Inflammatory macrophage treated with lipopolysaccharide for 1 hour (primary cell): ENCODE data around the gene BZW2.
A peak's percentile ranks its signal among the peaks of the same experiment; 100 is the strongest.

Source experiments
- DNase-seq, 2 donors: peaks; one replicate each; pipeline ENCODE4 v3.0.0-alpha.2; 2020 to 2022

Gene BZW2

GRCh38 chr7:16645593-16646471 is at the start of gene BZW2, which contains the start of gene ANKMY2:
BZW2 (plus strand) TSS chr7:16646181; CDS start chr7:16665444, 19,263 bp downstream.
ANKMY2 (minus strand) TSS chr7:16645754; CDS start chr7:16645573, 181 bp downstream.
- peak; percentile 91 to 95 for DNase-seq

DNA sequence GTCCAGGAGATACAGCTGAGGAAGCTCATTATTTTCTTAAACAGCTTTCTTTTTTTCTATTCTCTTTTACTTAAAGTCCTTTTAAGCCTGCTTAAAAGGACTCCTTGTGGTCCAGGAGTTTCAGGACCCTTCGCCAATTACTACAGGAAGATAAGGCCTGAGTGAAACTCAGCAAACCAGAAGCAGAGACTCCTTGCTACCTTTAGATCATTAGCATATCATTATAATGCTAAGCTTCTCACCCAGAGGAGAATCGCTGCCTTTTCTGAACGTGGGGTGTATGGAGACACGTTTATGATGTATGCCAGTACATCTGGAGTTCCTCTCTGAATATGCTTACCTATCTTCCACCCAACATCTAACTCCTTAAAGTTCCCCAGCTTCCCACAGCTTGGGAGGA is 48.0 kb upstream of the BZW2 start:
- no peak for DNase-seq

- DNase-seq: no peak
Observed at GRCh38 chr7:16599860-16600259, 46.1 kb upstream of the BZW2 start.

GRCh38 chr7:16603633-16604032 is 42.3 kb upstream of the BZW2 start:
- no peak for DNase-seq

- DNase-seq: peak in 1 of 2 donors; percentile 4
Observed at GRCh38 chr7:16604054-16604453, 41.9 kb upstream of the BZW2 start.

- DNase-seq: no peak
Observed at GRCh38 chr7:16606704-16607103, 39.3 kb upstream of the BZW2 start.

- DNase-seq: peak in 1 of 2 donors; percentile 20
Observed at GRCh38 chr7:16609842-16610450, 36.0 kb upstream of the BZW2 start.

GRCh38 chr7:16611711-16612110 is 34.3 kb upstream of the BZW2 start:
- no peak for DNase-seq

- DNase-seq: no peak
Observed at GRCh38 chr7:16615228-16615627, 30.8 kb upstream of the BZW2 start.

DNA sequence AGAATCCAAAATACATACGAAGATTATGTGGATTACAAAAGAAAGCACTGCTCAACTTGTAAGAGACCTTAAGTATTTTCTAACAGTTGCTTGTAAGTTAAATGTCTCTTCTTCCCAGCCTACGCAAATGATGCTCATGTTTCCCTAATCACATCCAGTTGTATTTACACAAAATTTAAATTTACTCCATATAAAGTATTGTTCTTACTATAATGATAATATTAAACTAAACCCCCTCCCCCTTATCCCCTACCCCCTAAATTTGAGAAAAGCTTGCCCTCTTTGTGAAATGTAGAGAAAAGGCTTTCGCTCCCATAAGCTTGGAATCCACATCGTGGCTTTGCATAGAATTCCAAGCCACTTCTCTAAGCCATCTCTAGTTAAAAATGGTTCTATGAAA is 29.9 kb upstream of the BZW2 start:
- DNase-seq: no peak

GRCh38 chr7:16616542-16616941 is 29.4 kb upstream of the BZW2 start:
- no peak for DNase-seq

GRCh38 chr7:16619979-16620408 is 26.0 kb upstream of the BZW2 start:
- DNase-seq: peak in 1 of 2 donors; percentile 19

GRCh38 chr7:16626388-16626787 is 19.6 kb upstream of the BZW2 start:
- DNase-seq: no peak

DNA sequence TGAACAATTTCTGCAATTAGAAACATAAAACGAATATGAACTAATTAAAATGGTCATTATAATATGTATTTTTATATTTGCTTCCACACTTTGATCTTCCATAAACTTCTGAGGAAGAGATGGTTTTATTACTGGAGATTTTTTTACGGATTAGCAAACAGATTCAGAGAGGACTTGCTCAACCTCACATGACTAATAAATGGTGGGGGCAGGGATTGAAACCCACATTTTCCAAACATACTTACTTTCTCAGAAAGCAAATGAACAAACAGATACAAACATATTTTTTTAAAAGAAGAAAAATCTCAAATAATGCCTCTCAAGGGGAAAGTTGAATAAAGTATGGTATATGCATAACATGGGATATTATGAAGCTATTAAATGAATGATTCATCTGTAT is 18.7 kb upstream of the BZW2 start:
- DNase-seq: no peak

- no peak for DNase-seq
Observed at GRCh38 chr7:16630654-16631053, 15.3 kb upstream of the BZW2 start.

GRCh38 chr7:16634271-16634738 is 11.7 kb upstream of the BZW2 start:
- DNase-seq: peak; percentile 37 to 49

DNA sequence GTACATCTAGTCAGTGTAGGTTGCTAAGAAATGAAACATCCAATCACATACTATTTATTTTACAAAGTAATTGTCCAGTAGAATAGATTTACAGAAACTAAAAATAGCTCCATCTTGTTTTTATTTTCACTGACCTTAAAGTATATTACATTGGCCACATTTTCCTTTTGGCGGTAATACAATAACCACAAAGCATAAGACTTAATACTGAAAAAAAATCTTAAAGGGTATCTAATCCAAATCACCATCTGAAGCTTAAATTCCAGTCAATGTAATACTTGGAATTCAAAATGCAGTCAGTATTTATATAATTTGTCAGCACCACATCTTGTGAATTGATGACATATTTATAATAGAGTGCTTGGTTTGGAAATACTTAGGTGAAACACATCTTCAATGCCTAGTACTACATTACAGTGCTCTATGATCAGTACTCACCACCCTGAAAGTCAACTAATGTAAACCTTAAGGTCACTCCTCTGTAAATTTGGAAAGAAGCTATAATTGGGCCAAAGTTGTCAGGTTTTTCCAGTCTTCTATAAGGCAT is 9.4 kb upstream of the BZW2 start:
- DNase-seq: no peak

- no peak for DNase-seq
Observed at GRCh38 chr7:16637379-16637778, 8.6 kb upstream of the BZW2 start.

DNA sequence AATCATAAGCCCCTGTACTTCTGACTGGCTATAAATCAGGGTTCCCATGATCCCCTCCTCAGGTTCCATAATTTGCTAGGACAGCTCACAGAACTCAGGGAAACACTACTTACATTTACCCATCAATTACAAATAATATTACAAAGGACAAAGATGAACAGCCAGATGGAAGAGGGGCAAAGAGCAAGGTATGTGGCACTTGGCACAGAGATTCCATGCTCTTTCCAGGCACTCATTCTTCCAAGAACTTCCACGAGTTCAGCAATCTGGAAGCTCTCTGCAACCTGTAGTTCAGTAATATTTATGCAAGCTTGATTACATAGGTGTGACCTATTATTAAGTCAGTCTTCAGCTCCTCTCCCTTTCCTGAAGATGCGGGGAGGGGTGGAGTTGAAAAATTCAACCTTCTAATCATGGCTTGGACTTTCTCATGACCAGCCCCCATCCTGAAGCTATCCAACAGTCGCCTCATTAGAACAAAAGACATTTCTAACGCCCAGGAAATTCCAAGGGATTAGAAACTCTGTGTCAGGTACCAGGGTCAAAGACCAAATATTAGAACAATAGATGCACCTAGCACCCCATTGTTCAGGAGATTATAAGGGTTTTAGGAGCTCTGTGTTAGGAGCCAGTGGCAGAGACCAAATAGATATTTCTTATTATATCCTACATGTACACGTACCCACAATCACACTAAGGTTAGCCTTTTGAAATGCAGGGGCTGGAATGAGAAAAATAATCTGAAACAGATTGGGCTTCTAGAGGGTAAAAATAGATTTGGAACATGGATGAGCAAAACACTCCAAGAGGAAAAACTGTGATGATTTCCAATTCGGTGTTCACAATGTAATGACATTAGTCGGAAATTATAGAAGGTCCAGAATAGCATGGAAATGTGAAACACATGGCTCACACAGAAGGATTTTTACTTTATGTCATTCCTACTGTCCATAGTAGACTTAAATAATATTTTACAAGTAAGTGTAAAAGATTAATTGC is 7.4 kb upstream of the BZW2 start:
- no peak for DNase-seq

DNA sequence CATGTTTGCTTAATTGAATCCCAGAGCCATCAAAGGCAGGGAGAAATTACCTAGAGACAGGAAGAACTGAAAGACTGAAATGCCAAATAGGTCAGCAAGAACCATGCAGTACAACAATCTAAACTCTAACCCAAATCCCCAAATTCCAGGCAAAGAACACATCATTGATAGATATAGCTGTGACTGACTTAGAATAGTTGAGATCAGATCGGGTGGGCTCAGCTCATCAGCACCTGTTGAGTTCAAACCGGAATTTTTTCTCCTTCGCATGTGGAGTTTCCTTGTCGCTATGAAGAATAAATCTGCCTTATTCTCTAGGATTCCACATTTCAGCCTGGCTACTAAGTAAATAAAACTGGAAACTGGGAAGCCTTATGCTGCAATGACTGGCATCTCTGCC is 1.8 kb upstream of the BZW2 start:
- no peak for DNase-seq

- DNase-seq: peak; percentile 59 to 76
Observed at GRCh38 chr7:16644636-16645592, 1.1 kb upstream of the BZW2 start.
